DND-41 (cell line): ENCODE data around the gene LINGO1.

Source experiments
- EZH2 ChIP-seq: IDR thresholded peaks from 3 replicates; pipeline ENCODE4 v1.6.1; 2012; ENCODE audit warnings: borderline replicate concordance, low read depth, mild to moderate bottlenecking, moderate library complexity, low read length, inconsistent platforms; ENCODE audit not compliant: severe bottlenecking
- TF ChIP-seq, protein P1 (sequence below): IDR thresholded peaks from 2 replicates; pipeline ENCODE4 v1.5.1; 2012; ENCODE audit warnings: borderline replicate concordance, low read length, moderate library complexity, mild to moderate bottlenecking; ENCODE audit not compliant: poor library complexity, severe bottlenecking; ENCODE audit errors: extremely low read depth

GRCh38 chr15:77628010-77628409 is 4.7 kb downstream of the LINGO1 start:
- TF ChIP-seq, protein P1, sequence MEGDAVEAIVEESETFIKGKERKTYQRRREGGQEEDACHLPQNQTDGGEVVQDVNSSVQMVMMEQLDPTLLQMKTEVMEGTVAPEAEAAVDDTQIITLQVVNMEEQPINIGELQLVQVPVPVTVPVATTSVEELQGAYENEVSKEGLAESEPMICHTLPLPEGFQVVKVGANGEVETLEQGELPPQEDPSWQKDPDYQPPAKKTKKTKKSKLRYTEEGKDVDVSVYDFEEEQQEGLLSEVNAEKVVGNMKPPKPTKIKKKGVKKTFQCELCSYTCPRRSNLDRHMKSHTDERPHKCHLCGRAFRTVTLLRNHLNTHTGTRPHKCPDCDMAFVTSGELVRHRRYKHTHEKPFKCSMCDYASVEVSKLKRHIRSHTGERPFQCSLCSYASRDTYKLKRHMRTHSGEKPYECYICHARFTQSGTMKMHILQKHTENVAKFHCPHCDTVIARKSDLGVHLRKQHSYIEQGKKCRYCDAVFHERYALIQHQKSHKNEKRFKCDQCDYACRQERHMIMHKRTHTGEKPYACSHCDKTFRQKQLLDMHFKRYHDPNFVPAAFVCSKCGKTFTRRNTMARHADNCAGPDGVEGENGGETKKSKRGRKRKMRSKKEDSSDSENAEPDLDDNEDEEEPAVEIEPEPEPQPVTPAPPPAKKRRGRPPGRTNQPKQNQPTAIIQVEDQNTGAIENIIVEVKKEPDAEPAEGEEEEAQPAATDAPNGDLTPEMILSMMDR = no peak
- TF ChIP-seq EZH2 = no peak
